NCI-H2196 (cell line): ENCODE data around the gene RFX5.
"Not testable (repeated sequence)": the region's sequence is repeated elsewhere in the genome, so short reads cannot be mapped to it uniquely, and the experiment has no call there.

Experiments
- DNase-seq: peaks from one replicate; lab custom pipeline; 2025; ENCODE audit not compliant: unreplicated experiment; lab: John Stamatoyannopoulos, UW

Gene RFX5

GRCh38 chr1:151362308-151363155 is 15.5 kb upstream of the RFX5 start:
- no peak for DNase-seq

GRCh38 chr1:151361883-151362282 is 14.8 kb upstream of the RFX5 start:
- DNase-seq = no peak

- DNase-seq = no peak
Observed at GRCh38 chr1:151356696-151357095, 9.6 kb upstream of the RFX5 start.

GRCh38 chr1:151352021-151352718 is 5.1 kb upstream of the RFX5 start:
- peak; percentile 31 for DNase-seq

DNA sequence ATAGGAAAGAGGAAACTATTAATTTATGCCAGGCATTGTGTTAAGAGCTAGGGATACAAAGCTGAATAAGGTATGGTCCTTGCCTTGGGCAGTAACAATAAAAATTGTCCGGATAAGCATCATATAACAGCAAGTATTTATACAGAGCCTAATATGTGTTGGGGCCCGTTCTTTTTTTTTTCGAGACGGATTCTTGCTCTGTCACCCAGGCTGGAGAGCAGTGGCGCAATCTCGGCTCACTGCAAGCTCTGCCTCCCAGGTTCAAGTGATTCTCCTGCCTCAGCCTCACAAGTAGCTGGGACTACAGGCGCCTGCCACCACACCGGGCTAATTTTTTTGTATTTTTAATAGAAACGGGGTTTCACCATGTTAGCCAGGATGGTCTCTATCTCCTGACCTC is 3.3 kb upstream of the RFX5 start:
- not testable (repeated sequence) for DNase-seq

- no peak for DNase-seq
Observed at GRCh38 chr1:151347523-151348246, 633 bp upstream of the RFX5 start.

DNA sequence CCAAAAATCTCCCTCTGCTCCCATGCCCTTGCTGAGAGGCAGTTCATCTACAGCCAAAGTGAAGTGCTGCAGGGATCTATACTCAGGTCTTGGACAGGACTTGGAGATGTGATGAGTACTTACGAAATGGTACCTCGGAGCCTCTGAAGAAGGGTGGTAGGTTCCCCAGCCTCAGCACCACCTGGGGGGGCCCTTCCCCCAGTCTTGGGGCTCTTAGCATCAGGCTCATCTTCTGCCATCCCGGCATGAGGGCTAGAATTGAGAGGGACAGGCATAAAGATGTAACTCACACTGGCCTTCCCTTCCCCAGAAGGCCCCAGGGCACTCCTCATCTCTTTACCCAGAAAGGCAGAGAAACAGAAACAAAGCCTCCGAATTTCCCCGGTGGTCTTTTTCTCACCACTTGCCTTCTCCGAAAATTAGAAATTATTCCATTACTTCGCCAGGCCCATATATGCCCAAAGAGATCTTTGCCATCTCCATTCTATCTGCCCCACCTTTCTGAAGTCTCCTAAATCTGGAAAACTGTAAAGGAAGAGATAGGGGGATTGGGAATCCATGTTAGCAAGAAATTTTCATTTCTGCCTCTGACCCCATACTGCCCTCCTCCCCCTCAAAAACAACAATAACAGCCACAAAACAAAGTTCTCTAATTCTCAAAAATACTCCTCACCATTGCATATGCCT is 827 bp downstream of the RFX5 start:
- DNase-seq = no peak

DNA sequence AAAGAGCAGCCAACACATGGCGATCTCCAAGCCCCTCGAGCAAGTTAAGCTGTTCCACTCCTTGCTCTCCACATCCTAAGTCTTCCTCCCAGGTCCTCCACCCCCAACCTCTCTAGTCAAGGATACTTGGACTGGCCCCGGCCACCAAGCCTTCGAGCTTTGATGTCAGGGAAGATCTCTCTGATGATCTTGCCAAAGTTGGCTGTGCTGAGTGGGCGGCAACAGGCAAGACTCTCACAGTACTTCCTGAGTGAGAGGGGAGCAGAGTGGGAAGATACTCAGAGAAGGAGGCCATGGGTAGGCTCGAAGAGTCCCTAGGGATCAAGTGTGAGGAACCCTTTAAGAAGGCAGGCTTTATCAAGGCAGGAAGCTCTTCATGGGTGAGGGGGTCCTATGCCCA is 2.8 kb downstream of the RFX5 start:
- DNase-seq = no peak

GRCh38 chr1:151343587-151343986 is 3.5 kb downstream of the RFX5 start:
- no peak for DNase-seq

- DNase-seq = no peak
Observed at GRCh38 chr1:151342569-151342968, 4.5 kb downstream of the RFX5 start.

GRCh38 chr1:151342021-151342420 is 5.0 kb downstream of the RFX5 start:
- no peak for DNase-seq

- DNase-seq = peak; percentile 83
Observed at GRCh38 chr1:151340870-151341754, 5.9 kb downstream of the RFX5 start.

GRCh38 chr1:151336556-151336955 is 10.5 kb downstream of the RFX5 start:
- DNase-seq = no peak

GRCh38 chr1:151334822-151335221 is 12.2 kb downstream of the RFX5 start:
- DNase-seq = no peak

GRCh38 chr1:151327903-151328674 is 19.0 kb downstream of the RFX5 start:
- DNase-seq = peak; percentile 65

DNA sequence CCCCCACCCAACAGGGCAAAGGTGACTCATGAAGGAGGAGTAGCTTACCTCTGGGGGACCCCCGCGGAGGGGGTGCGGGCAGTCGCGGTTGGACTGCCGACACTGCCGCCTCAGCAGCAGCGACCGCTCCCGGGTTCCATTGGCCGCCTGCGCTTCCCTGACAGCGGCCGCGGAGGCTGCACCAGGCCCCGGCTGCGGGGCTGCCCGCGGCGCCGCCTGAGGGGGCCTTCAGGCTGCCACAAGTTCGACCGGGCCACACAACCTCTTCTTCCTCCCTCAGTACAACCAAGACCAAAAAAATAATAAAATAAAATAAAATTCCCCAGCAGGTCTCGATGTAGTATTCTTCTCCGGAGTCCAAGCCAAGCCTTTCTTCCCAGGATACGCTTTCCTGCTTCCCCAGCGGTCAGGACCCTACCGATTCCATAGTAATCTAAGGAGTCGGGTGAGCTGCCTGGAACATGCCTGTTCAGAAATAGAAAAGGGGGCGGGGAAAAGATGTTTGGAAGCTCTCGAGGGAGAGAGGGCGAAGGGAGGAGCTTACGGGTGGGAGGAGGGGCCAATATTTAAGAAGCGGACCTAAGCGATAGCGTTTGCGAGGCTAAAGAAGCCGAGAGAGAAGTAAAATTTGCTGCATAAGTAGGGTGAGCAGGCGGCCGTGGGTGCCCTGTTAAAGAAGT is 19.7 kb downstream of the RFX5 start, which contains the start of gene PI4KB:
Gene PI4KB, minus strand, starts transcription at position 194 of the 680 bp plus-strand sequence. CDS start 10,935 bp downstream, outside the sequence.
- DNase-seq = peak; percentile 97

- no peak for DNase-seq
Observed at GRCh38 chr1:151326619-151327222, 20.3 kb downstream of the RFX5 start.
